HCT116 (cell line): ENCODE measurements around the gene RBM12. TPM values are rescaled to one million over a fixed set of nuclear protein-coding genes. Genes with fewer than 3 reads are reported as not detected.

Experiments
- total RNA-seq: library from RNA; stranded (reverse); gene quantifications from one replicate; pipeline ENCODE4 v1.2.1, GENCODE V29; 2021; ENCODE audit not compliant: unreplicated experiment

RBM12 gene
- total RNA-seq, 1 experiment from 2014 or later, result 110 TPM

Other genes with a start within 250 kb of the RBM12 start
- gene GDF5, start 226.7 kb downstream of the RBM12 start, total RNA-seq, result not detected
- gene CEP250, start 209.3 kb downstream of the RBM12 start, total RNA-seq, result 42.3 TPM
- gene C20orf173, start 135.2 kb downstream of the RBM12 start, total RNA-seq, result not detected
- gene ERGIC3, start 122.8 kb downstream of the RBM12 start, total RNA-seq, result 229 TPM
- gene SPAG4, start 49.1 kb downstream of the RBM12 start, total RNA-seq, result 6.2 TPM
- gene CPNE1, start within 50 bp of the RBM12 start, total RNA-seq, result 333 TPM
- gene NFS1, start 34.5 kb upstream of the RBM12 start, total RNA-seq, result 33.9 TPM
- 167 TPM for gene ROMO1, start 34.5 kb upstream of the RBM12 start, total RNA-seq
- 234 TPM for gene RBM39, start 77.4 kb upstream of the RBM12 start, total RNA-seq
- gene PHF20, start 107.1 kb upstream of the RBM12 start, total RNA-seq, result 40.8 TPM